ENCODE measurements around the gene BICDL1. TPM values are rescaled to one million over a fixed set of nuclear protein-coding genes. Genes with fewer than 3 reads are reported as not detected.
A peak's percentile ranks its signal among the peaks of the same experiment; 100 is the strongest.

Gene BICDL1
- total RNA-seq, 1 donor from 2014 or later: 56.4 TPM

- TF ChIP-seq, protein P1, sequence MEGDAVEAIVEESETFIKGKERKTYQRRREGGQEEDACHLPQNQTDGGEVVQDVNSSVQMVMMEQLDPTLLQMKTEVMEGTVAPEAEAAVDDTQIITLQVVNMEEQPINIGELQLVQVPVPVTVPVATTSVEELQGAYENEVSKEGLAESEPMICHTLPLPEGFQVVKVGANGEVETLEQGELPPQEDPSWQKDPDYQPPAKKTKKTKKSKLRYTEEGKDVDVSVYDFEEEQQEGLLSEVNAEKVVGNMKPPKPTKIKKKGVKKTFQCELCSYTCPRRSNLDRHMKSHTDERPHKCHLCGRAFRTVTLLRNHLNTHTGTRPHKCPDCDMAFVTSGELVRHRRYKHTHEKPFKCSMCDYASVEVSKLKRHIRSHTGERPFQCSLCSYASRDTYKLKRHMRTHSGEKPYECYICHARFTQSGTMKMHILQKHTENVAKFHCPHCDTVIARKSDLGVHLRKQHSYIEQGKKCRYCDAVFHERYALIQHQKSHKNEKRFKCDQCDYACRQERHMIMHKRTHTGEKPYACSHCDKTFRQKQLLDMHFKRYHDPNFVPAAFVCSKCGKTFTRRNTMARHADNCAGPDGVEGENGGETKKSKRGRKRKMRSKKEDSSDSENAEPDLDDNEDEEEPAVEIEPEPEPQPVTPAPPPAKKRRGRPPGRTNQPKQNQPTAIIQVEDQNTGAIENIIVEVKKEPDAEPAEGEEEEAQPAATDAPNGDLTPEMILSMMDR (IDR thresholded peaks at IDR 0.05; ENCODE audit: partially characterized antibody, unreplicated experiment): no peak
- Mint-ChIP-seq H3K9me3 (ENCODE audit: unreplicated experiment) (peaks cover 6% of the 10 kb centered on the region), H3K36me3 (ENCODE audit: unreplicated experiment) (no peaks in the 10 kb centered on the region), H3K4me1 (ENCODE audit: low read depth, unreplicated experiment) (peaks cover 5% of the 10 kb centered on the region), H3K27me3 (ENCODE audit: unreplicated experiment) (peaks cover 5% of the 10 kb centered on the region), H3K4me3 (ENCODE audit: unreplicated experiment) (no peak overlapping the region), H3K27ac (ENCODE audit: unreplicated experiment) (peak overlapping the region; percentile 75)
- DNase-seq: no peak
Observed at GRCh38 chr12:120139958-120140357, 150.9 kb downstream of the BICDL1 start.

DNA sequence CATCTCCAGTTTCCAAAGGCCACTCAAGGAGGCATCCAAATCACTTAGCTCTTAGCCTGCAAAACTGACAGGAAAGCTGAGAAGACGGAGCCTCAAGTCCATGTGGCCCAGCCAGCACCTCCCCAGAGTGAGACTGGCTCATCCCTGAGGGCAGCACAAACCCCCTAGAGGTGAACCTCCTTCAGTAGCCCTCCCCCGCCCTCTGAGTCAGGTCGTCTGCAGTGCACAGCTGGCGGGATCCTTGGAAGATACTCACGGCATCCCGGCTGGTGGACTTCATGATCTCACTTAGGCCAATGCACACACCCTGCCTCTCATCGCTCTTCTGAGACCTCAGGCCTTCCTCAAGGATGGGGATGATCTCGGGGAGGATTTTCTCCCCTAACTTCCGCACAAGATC, 151.6 kb downstream of the BICDL1 start:
- Mint-ChIP-seq H3K27me3 (ENCODE audit: unreplicated experiment) (peaks cover 5% of the 10 kb centered on the region), H3K4me3 (ENCODE audit: unreplicated experiment) (no peak overlapping the region), H3K27ac (ENCODE audit: unreplicated experiment) (peak overlapping the region; percentile 75), H3K36me3 (ENCODE audit: unreplicated experiment) (no peaks in the 10 kb centered on the region), H3K9me3 (ENCODE audit: unreplicated experiment) (peaks cover 6% of the 10 kb centered on the region), H3K4me1 (ENCODE audit: low read depth, unreplicated experiment) (peaks cover 5% of the 10 kb centered on the region)
- TF ChIP-seq, protein P1 (IDR thresholded peaks at IDR 0.05; ENCODE audit: partially characterized antibody, unreplicated experiment): no peak
- DNase-seq: no peak

DNA sequence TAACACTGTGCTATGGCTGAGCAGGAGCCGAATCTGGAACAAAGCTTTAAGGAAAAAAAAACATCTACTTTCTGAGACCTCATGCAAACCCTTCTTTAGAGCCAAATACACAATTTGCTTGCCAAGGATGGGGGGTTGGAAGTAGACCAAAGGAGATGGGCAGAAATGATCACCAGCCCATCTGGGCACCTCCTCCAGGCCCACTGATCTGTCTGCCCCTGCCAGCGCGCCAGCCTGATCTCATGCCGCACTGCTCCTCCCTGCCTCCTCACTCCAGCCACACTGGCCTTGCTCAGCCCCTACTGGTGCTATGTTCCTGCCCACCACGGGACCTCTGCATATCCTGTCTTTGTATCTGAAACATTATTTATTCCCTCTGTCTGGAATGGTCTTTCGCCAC, 152.3 kb downstream of the BICDL1 start:
- peaks cover 5% of the 10 kb centered on the region for H3K4me1 Mint-ChIP-seq (ENCODE audit: low read depth, unreplicated experiment)
- H3K36me3 Mint-ChIP-seq (ENCODE audit: unreplicated experiment): no peaks in the 10 kb centered on the region
- H3K27ac Mint-ChIP-seq (ENCODE audit: unreplicated experiment): no peak overlapping the region
- TF ChIP-seq, protein P1 (IDR thresholded peaks at IDR 0.05; ENCODE audit: partially characterized antibody, unreplicated experiment): no peak
- peaks cover 5% of the 10 kb centered on the region for H3K27me3 Mint-ChIP-seq (ENCODE audit: unreplicated experiment)
- H3K9me3 Mint-ChIP-seq (ENCODE audit: unreplicated experiment): peaks cover 6% of the 10 kb centered on the region
- no peak for DNase-seq
- H3K4me3 Mint-ChIP-seq (ENCODE audit: unreplicated experiment): no peak overlapping the region

- DNase-seq: no peak
- H3K9me3 Mint-ChIP-seq (ENCODE audit: unreplicated experiment): peaks cover 6% of the 10 kb centered on the region
- H3K36me3 Mint-ChIP-seq (ENCODE audit: unreplicated experiment): no peaks in the 10 kb centered on the region
- peaks cover 5% of the 10 kb centered on the region for H3K27me3 Mint-ChIP-seq (ENCODE audit: unreplicated experiment)
- H3K4me3 Mint-ChIP-seq (ENCODE audit: unreplicated experiment): no peak overlapping the region
- no peak overlapping the region for H3K27ac Mint-ChIP-seq (ENCODE audit: unreplicated experiment)
- H3K4me1 Mint-ChIP-seq (ENCODE audit: low read depth, unreplicated experiment): peaks cover 5% of the 10 kb centered on the region
- TF ChIP-seq, protein P1 (IDR thresholded peaks at IDR 0.05; ENCODE audit: partially characterized antibody, unreplicated experiment): no peak
Observed at GRCh38 chr12:120142231-120142877, 153.3 kb downstream of the BICDL1 start.

Other genes starting within 250 kb of the BICDL1 start
- 20.8 TPM for gene CIT, start 111.9 kb upstream of the BICDL1 start, total RNA-seq (ENCODE audit: unreplicated experiment)
- gene RAB35, start 127.5 kb downstream of the BICDL1 start, total RNA-seq (ENCODE audit: unreplicated experiment): 57.2 TPM
- gene GCN1, start 205.5 kb downstream of the BICDL1 start, total RNA-seq (ENCODE audit: unreplicated experiment): 173 TPM
- 1,238 TPM for gene RPLP0, start 211.9 kb downstream of the BICDL1 start, total RNA-seq (ENCODE audit: unreplicated experiment)

All from glutamatergic neuron (in vitro differentiated cells).